ENCODE results near the gene MAFB. TPM values are rescaled to one million over a fixed set of nuclear protein-coding genes. Genes with fewer than 3 reads are reported as not detected.

MAFB gene
- total and polyA plus RNA-seq, 2 donors from 2014 or later: 10.4 to 39.6 TPM

GRCh38 chr20:40681684-40682083 lies 7.4 kb downstream of the MAFB start:
- Histone ChIP-seq H3K27ac (ENCODE audit: low read depth in 2 of 2, low read length in 2 of 2) (no peak overlapping the region), H3K36me3 (ENCODE audit: control insufficient read depth in 2 of 3, insufficient read depth in 3 of 3, low read length in 3 of 3) (peaks cover 0 to 2% (median 0%) of the 10 kb centered on the region in 3 donors), H3K4me3 (ENCODE audit: low read length in 3 of 3) (no peak overlapping the region), H3K9ac (ENCODE audit: low read length in 3 of 3) (no peak overlapping the region), H3K9me3 (ENCODE audit: control insufficient read depth in 2 of 3, insufficient read depth in 1 of 3, low read length in 3 of 3) (no peaks in the 10 kb centered on the region), H3K27me3 (ENCODE audit: control insufficient read depth, insufficient read depth, low read length) (peaks cover 8% of the 10 kb centered on the region), H3K4me1 (ENCODE audit: control insufficient read depth in 2 of 3, insufficient read depth in 2 of 3, low read depth in 1 of 3, low read length in 3 of 3) (peaks cover 0 to 3% (median 0%) of the 10 kb centered on the region in 3 donors)
- no peak for FAIRE-seq
- intact Hi-C loops (cut with DNase I): no loop called here
- DNase-seq: no peak
- TF ChIP-seq CTCF (IDR thresholded peaks at IDR 0.05; ENCODE audit: borderline replicate concordance, extremely low read depth, insufficient read depth): no peak

GRCh38 chr20:40681165-40681564 lies 7.9 kb downstream of the MAFB start:
- Histone ChIP-seq H3K36me3 (ENCODE audit: control insufficient read depth in 2 of 3, insufficient read depth in 3 of 3, low read length in 3 of 3) (peaks cover 0 to 2% (median 0%) of the 10 kb centered on the region in 3 donors), H3K27me3 (ENCODE audit: control insufficient read depth, insufficient read depth, low read length) (peaks cover 8% of the 10 kb centered on the region), H3K9ac (ENCODE audit: low read length in 3 of 3) (no peak overlapping the region), H3K4me1 (ENCODE audit: control insufficient read depth in 2 of 3, insufficient read depth in 2 of 3, low read depth in 1 of 3, low read length in 3 of 3) (no peaks in the 10 kb centered on the region), H3K9me3 (ENCODE audit: control insufficient read depth in 2 of 3, insufficient read depth in 1 of 3, low read length in 3 of 3) (no peaks in the 10 kb centered on the region), H3K27ac (ENCODE audit: low read depth in 2 of 2, low read length in 2 of 2) (no peak overlapping the region), H3K4me3 (ENCODE audit: low read length in 3 of 3) (no peak overlapping the region)
- FAIRE-seq (no peak), DNase-seq (no peak)
- no peak for TF ChIP-seq CTCF (IDR thresholded peaks at IDR 0.05; ENCODE audit: borderline replicate concordance, extremely low read depth, insufficient read depth)
- intact Hi-C loops (cut with DNase I): no loop called here

DNA sequence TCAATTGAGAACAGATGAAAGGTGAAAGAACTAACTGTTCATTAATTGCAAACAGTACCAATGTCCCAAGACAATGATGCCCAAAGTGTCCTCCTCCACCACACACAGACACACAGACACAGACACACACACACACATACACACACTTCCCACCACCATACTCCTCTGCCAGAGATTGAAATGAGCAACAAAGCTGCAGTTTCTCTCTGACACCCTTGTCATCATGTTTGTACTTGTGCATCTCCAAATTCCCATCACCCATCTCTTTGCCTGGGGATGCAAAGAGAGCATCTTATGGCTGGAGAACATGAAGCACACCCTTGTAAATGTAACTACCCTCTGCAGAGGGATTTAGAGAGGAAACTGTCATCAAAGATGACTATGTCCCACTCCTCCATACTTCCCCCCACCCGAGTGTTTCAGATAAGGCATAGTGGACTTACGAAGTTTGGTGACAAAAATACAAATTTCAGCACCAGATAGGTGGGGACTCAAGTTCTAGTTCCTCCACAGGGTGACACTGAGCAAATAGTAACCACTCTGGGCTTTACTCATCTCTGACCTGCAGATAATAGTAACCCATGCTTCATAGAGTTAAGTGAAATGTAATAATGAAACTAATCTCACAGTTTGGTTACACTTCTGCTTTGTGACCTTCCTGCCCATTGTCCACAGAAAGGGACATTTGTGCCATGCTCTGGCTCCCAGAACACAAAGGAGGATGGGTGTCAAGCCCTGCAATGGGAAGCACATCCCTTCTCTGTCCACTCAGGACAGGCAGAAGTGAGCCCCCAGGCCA lies 8.7 kb downstream of the MAFB start:
- no peak overlapping the region for H3K27ac ChIP-seq (ENCODE audit: low read depth in 2 of 2, low read length in 2 of 2)
- DNase-seq: no peak
- H3K9me3 ChIP-seq (ENCODE audit: control insufficient read depth in 2 of 3, insufficient read depth in 1 of 3, low read length in 3 of 3): no peaks in the 10 kb centered on the region
- no peak for TF ChIP-seq CTCF (IDR thresholded peaks at IDR 0.05; ENCODE audit: borderline replicate concordance, extremely low read depth, insufficient read depth)
- intact Hi-C loops (cut with DNase I): no loop called here
- peaks cover 8% of the 10 kb centered on the region for H3K27me3 ChIP-seq (ENCODE audit: control insufficient read depth, insufficient read depth, low read length)
- H3K4me1 ChIP-seq (ENCODE audit: control insufficient read depth in 2 of 3, insufficient read depth in 2 of 3, low read depth in 1 of 3, low read length in 3 of 3): no peaks in the 10 kb centered on the region
- H3K9ac ChIP-seq (ENCODE audit: low read length in 3 of 3): no peak overlapping the region
- no peaks in the 10 kb centered on the region for H3K36me3 ChIP-seq (ENCODE audit: control insufficient read depth in 2 of 3, insufficient read depth in 3 of 3, low read length in 3 of 3)
- no peak for FAIRE-seq
- H3K4me3 ChIP-seq (ENCODE audit: low read length in 3 of 3): no peak overlapping the region

Data from kidney (tissue), 14 donors.